Loucy (cell line): Measurements from ENCODE around the gene ATP10A.

Source experiments
- H2AFZ ChIP-seq: fragments of 200-600 bp; sonication (generic); 2 replicates; pipeline ENCODE4 v1.6.0; 2016; ENCODE audit warnings: antibody characterized with exemption, mild to moderate bottlenecking, low read length, moderate library complexity
- H3F3A ChIP-seq: fragments of 200-600 bp; 2 replicates; pipeline ENCODE4 v1.6.0; 2016; ENCODE audit warnings: antibody characterized with exemption, low read depth, mild to moderate bottlenecking
- H3K27me3 ChIP-seq: fragments of 200-600 bp; sonication (generic); 2 replicates; pipeline ENCODE4 v1.6.1; 2014; ENCODE audit warnings: low read length, mild to moderate bottlenecking; ENCODE audit not compliant: insufficient read depth, poor library complexity, severe bottlenecking
- H3K36me3 ChIP-seq: fragments of 200-600 bp; sonication (generic); 2 replicates; pipeline ENCODE4 v1.6.1; 2016; ENCODE audit warnings: low read length; ENCODE audit not compliant: insufficient read depth
- H3K4me1 ChIP-seq: fragments of 200-600 bp; sonication (generic); 2 replicates; pipeline ENCODE4 v1.5.1; 2014; ENCODE audit warnings: low read length, mild to moderate bottlenecking; ENCODE audit not compliant: insufficient read depth, poor library complexity, severe bottlenecking
- H3K4me2 ChIP-seq: fragments of 200-600 bp; sonication (generic); 2 replicates; pipeline ENCODE4 v1.6.0; 2014; ENCODE audit warnings: antibody characterized with exemption, low read length, low read depth, mild to moderate bottlenecking; ENCODE audit not compliant: poor library complexity, severe bottlenecking
- H3K4me3 ChIP-seq: fragments of 200-600 bp; sonication (generic); 2 replicates; pipeline ENCODE4 v1.5.1; 2014; ENCODE audit warnings: low read length, mild to moderate bottlenecking, mixed read lengths; ENCODE audit not compliant: poor library complexity, severe bottlenecking
- H3K79me2 ChIP-seq: fragments of 200-600 bp; sonication (generic); 2 replicates; pipeline ENCODE4 v1.6.1; 2014; ENCODE audit warnings: low read length; ENCODE audit not compliant: insufficient read depth
- H3K9ac ChIP-seq: fragments of 200-600 bp; sonication (generic); 2 replicates; pipeline ENCODE4 v1.6.0; 2014; ENCODE audit warnings: mild to moderate bottlenecking, low read depth, low read length, moderate library complexity; ENCODE audit not compliant: poor library complexity, severe bottlenecking
- H3K9me2 ChIP-seq: fragments of 200-600 bp; sonication (generic); replicated peaks from 2 replicates; pipeline ENCODE4 v1.6.1; 2016; ENCODE audit warnings: low read depth, low read length, mixed read lengths
- H3K9me3 ChIP-seq: fragments of 200-600 bp; sonication (generic); 2 replicates; pipeline ENCODE4 v1.6.1; 2014; ENCODE audit warnings: mild to moderate bottlenecking, antibody characterized with exemption, low read length, low read depth; ENCODE audit not compliant: insufficient read depth
- H4K20me1 ChIP-seq: fragments of 200-600 bp; sonication (generic); 2 replicates; pipeline ENCODE4 v1.6.0; 2014; ENCODE audit warnings: antibody characterized with exemption, low read length, mild to moderate bottlenecking; ENCODE audit not compliant: insufficient read depth, poor library complexity, severe bottlenecking
- EZH2phosphoT487 ChIP-seq: fragments of 200-600 bp; IDR thresholded peaks from 2 replicates; pipeline ENCODE4 v1.6.1; 2018; ENCODE audit warnings: antibody characterized with exemption, mild to moderate bottlenecking, moderate library complexity, borderline replicate concordance
- TF ChIP-seq, protein P1 (sequence below): fragments of 200-600 bp; sonication (generic); conservative IDR thresholded peaks from 2 replicates; pipeline ENCODE4 v1.5.1; 2014; ENCODE audit warnings: mild to moderate bottlenecking, antibody characterized with exemption, low read length

ATP10A gene

GRCh38 chr15:25909806-25910205 is 46.7 kb upstream of the ATP10A start:
- TF ChIP-seq EZH2phosphoT487 = no peak
- TF ChIP-seq, protein P1, sequence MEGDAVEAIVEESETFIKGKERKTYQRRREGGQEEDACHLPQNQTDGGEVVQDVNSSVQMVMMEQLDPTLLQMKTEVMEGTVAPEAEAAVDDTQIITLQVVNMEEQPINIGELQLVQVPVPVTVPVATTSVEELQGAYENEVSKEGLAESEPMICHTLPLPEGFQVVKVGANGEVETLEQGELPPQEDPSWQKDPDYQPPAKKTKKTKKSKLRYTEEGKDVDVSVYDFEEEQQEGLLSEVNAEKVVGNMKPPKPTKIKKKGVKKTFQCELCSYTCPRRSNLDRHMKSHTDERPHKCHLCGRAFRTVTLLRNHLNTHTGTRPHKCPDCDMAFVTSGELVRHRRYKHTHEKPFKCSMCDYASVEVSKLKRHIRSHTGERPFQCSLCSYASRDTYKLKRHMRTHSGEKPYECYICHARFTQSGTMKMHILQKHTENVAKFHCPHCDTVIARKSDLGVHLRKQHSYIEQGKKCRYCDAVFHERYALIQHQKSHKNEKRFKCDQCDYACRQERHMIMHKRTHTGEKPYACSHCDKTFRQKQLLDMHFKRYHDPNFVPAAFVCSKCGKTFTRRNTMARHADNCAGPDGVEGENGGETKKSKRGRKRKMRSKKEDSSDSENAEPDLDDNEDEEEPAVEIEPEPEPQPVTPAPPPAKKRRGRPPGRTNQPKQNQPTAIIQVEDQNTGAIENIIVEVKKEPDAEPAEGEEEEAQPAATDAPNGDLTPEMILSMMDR = no peak
- Histone ChIP-seq H3F3A (no peaks in the 10 kb centered on the region), H3K4me1 (no peaks in the 10 kb centered on the region), H3K4me2 (no peak overlapping the region), H3K9me3 (no peaks in the 10 kb centered on the region; the same call in 1 of the 2 replicates), H3K9me2 (no peaks in the 10 kb centered on the region), H3K36me3 (no peaks in the 10 kb centered on the region), H3K79me2 (no peaks in the 10 kb centered on the region), H3K27me3 (no peaks in the 10 kb centered on the region), H4K20me1 (no peaks in the 10 kb centered on the region), H3K9ac (no peak overlapping the region), H3K4me3 (no peak overlapping the region), H2AFZ (no peak overlapping the region)

- Histone ChIP-seq H4K20me1 (no peaks in the 10 kb centered on the region), H3K79me2 (no peaks in the 10 kb centered on the region), H3K9ac (no peak overlapping the region), H3F3A (no peaks in the 10 kb centered on the region), H3K36me3 (no peaks in the 10 kb centered on the region), H3K9me2 (no peaks in the 10 kb centered on the region), H3K4me3 (no peak overlapping the region), H2AFZ (no peak overlapping the region), H3K4me2 (no peak overlapping the region), H3K9me3 (no peaks in the 10 kb centered on the region; the same call in 1 of the 2 replicates), H3K27me3 (no peaks in the 10 kb centered on the region), H3K4me1 (no peaks in the 10 kb centered on the region)
- no peak for TF ChIP-seq EZH2phosphoT487
- TF ChIP-seq, protein P1 = no peak
Observed at GRCh38 chr15:25909325-25909724, 46.2 kb upstream of the ATP10A start.

GRCh38 chr15:25905140-25905539 is 42.0 kb upstream of the ATP10A start:
- no peaks in the 10 kb centered on the region for H3K27me3 ChIP-seq
- no peak overlapping the region for H3K4me2 ChIP-seq
- no peak overlapping the region for H3K4me3 ChIP-seq
- no peaks in the 10 kb centered on the region for H4K20me1 ChIP-seq
- no peaks in the 10 kb centered on the region for H3K4me1 ChIP-seq
- H3F3A ChIP-seq = no peaks in the 10 kb centered on the region
- no peak overlapping the region for H3K9ac ChIP-seq
- TF ChIP-seq, protein P1 = no peak
- no peak for TF ChIP-seq EZH2phosphoT487
- no peaks in the 10 kb centered on the region for H3K36me3 ChIP-seq
- peaks cover 8% of the 10 kb centered on the region; the same call in 1 of the 2 replicates for H3K9me3 ChIP-seq
- no peaks in the 10 kb centered on the region for H3K9me2 ChIP-seq
- H2AFZ ChIP-seq = no peak overlapping the region
- H3K79me2 ChIP-seq = no peaks in the 10 kb centered on the region
